Endodermal cell (in vitro differentiated cells): ENCODE results near the gene STK39. TPM values are rescaled to one million over a fixed set of nuclear protein-coding genes. Genes with fewer than 3 reads are reported as not detected.
"Not testable (repeated sequence)": the region's sequence is repeated elsewhere in the genome, so short reads cannot be mapped to it uniquely, and the experiment has no call there.

Experiments
- DNase-seq: peaks from one replicate; pipeline ENCODE4 v3.0.0-alpha.2; 2017
- H3K27ac ChIP-seq: 2 replicates; pipeline ENCODE4 v1.5.1; 2013; ENCODE audit warnings: mild to moderate bottlenecking, low read depth, low read length, moderate library complexity
- H3K27me3 ChIP-seq: 2 replicates; pipeline ENCODE4 v1.6.1; 2013; ENCODE audit warnings: mild to moderate bottlenecking, low read length, moderate library complexity; ENCODE audit not compliant: insufficient read depth, control insufficient read depth, poor library complexity, severe bottlenecking
- H3K36me3 ChIP-seq: 2 replicates; pipeline ENCODE4 v1.7.0; 2013; ENCODE audit warnings: mild to moderate bottlenecking, low read length, moderate library complexity; ENCODE audit not compliant: control insufficient read depth, insufficient read depth
- H3K4me1 ChIP-seq: one replicate; pipeline ENCODE4 v1.7.0; 2013; ENCODE audit warnings: low read length; ENCODE audit not compliant: control insufficient read depth, insufficient read depth
- H3K4me3 ChIP-seq: 2 replicates; pipeline ENCODE4 v1.5.1; 2013; ENCODE audit warnings: mild to moderate bottlenecking, low read length, moderate library complexity
- H3K9ac ChIP-seq: 2 replicates; pipeline ENCODE4 v1.6.1; 2013; ENCODE audit warnings: mild to moderate bottlenecking, low read length, moderate library complexity; ENCODE audit not compliant: poor library complexity, severe bottlenecking; ENCODE audit errors: extremely low read depth
- H3K9me3 ChIP-seq: 2 replicates; pipeline ENCODE4 v1.6.1; 2013; ENCODE audit warnings: mild to moderate bottlenecking, low read length, moderate library complexity; ENCODE audit not compliant: control insufficient read depth
- H3K27ac Mint-ChIP-seq: 2 replicates; pipeline ENCODE4 v1.8.0; 2020; ENCODE audit warnings: mixed read lengths
- H3K27me3 Mint-ChIP-seq: 2 replicates; pipeline ENCODE4 v1.8.0; 2021; ENCODE audit warnings: mild to moderate bottlenecking, mixed read lengths; ENCODE audit not compliant: insufficient read depth
- H3K36me3 Mint-ChIP-seq: 2 replicates; pipeline ENCODE4 v1.8.0; 2020; ENCODE audit warnings: low read depth, mixed read lengths
- H3K4me1 Mint-ChIP-seq: 2 replicates; pipeline ENCODE4 v1.8.0; 2020; ENCODE audit warnings: mixed read lengths
- H3K4me3 Mint-ChIP-seq: 2 replicates; pipeline ENCODE4 v1.8.0; 2020; ENCODE audit warnings: mild to moderate bottlenecking, moderate library complexity, mixed read lengths
- H3K9me3 Mint-ChIP-seq: 2 replicates; pipeline ENCODE4 v1.8.0; 2020; ENCODE audit warnings: mild to moderate bottlenecking, mixed read lengths
- CTCF ChIP-seq: fragments of 200-600 bp; sonication (generic); conservative IDR thresholded peaks from 2 replicates; pipeline ENCODE4 v1.5.0; 2021; ENCODE audit warnings: antibody characterized with exemption, mild to moderate bottlenecking
- WGBS, 2 experiments: methylation state at CpG; one replicate each; pipeline versions ENCODE4 v1.1.5 to v1.1.7; 2013; ENCODE audit warnings: missing lambda C conversion rate in 2 of 2, mixed read lengths in 1 of 2; ENCODE audit not compliant: insufficient coverage in 1 of 2, insufficient read length in 1 of 2; 5-methylcytosine and 5-hydroxymethylcytosine counted together
- total RNA-seq, 2 donors: library from RNA; stranded (reverse); fragmentation: NEBNext Ultra II Directional in 1 of 2; extraction: Animal tissue kit (Norgen Biotek cat#: 25700) in 1 of 2; gene quantifications; 2 replicates in 1 of 2; 3 replicates in 1 of 2; pipeline ENCODE4 v1.2.1, GENCODE V29; 2021

The STK39 gene
- total RNA-seq, 2 donors from 2014 or later = 22.3 to 31.5 TPM

- TF ChIP-seq CTCF = no peak
- Mint-ChIP-seq H3K4me3 (no peak overlapping the region), H3K4me1 (peaks cover 21% of the 10 kb centered on the region), H3K36me3 (peaks cover 15% of the 10 kb centered on the region), H3K9me3 (no peaks in the 10 kb centered on the region), H3K27me3 (no peaks in the 10 kb centered on the region), H3K27ac (no peak overlapping the region)
- no peak overlapping the region for H3K27ac ChIP-seq
- H3K9ac ChIP-seq = no peak overlapping the region
- WGBS, 2 experiments = 87 to 95% methylated on average over 6 of the region's 6 CpGs
- H3K27me3 ChIP-seq = no peaks in the 10 kb centered on the region
- no peaks in the 10 kb centered on the region for H3K36me3 ChIP-seq
- H3K4me3 ChIP-seq = no peak overlapping the region
- DNase-seq = no peak
- H3K4me1 ChIP-seq = peaks cover 10% of the 10 kb centered on the region
- no peaks in the 10 kb centered on the region for H3K9me3 ChIP-seq
Measured at GRCh38 chr2:168132389-168132788, 115.0 kb downstream of the STK39 start.

GRCh38 chr2:168130346-168130745 lies 117.0 kb downstream of the STK39 start:
- Histone ChIP-seq H3K27me3 (no peaks in the 10 kb centered on the region), H3K36me3 (peaks cover 5% of the 10 kb centered on the region), H3K4me3 (no peak overlapping the region), H3K4me1 (peaks cover 4% of the 10 kb centered on the region), H3K9ac (no peak overlapping the region), H3K27ac (no peak overlapping the region), H3K9me3 (no peaks in the 10 kb centered on the region)
- no peak overlapping the region for H3K27ac Mint-ChIP-seq
- peaks cover 12% of the 10 kb centered on the region for H3K4me1 Mint-ChIP-seq
- no peak overlapping the region for H3K4me3 Mint-ChIP-seq
- H3K27me3 Mint-ChIP-seq = no peaks in the 10 kb centered on the region
- no peak for DNase-seq
- peaks cover 24% of the 10 kb centered on the region for H3K36me3 Mint-ChIP-seq
- TF ChIP-seq CTCF = no peak
- H3K9me3 Mint-ChIP-seq = no peaks in the 10 kb centered on the region

GRCh38 chr2:168127371-168127770 lies 120.0 kb downstream of the STK39 start:
- H3K36me3 ChIP-seq = peaks cover 15% of the 10 kb centered on the region
- Mint-ChIP-seq H3K36me3 (peaks cover 29% of the 10 kb centered on the region), H3K27ac (no peak overlapping the region), H3K4me1 (peaks cover 12% of the 10 kb centered on the region), H3K27me3 (no peaks in the 10 kb centered on the region), H3K9me3 (no peaks in the 10 kb centered on the region), H3K4me3 (no peak overlapping the region)
- no peaks in the 10 kb centered on the region for H3K27me3 ChIP-seq
- peaks cover 4% of the 10 kb centered on the region for H3K4me1 ChIP-seq
- WGBS, 2 experiments = 96 to 100% methylated on average over 3 to 4 of the region's 4 CpGs
- no peak overlapping the region for H3K27ac ChIP-seq
- DNase-seq = no peak
- no peak overlapping the region for H3K9ac ChIP-seq
- peaks cover 3% of the 10 kb centered on the region for H3K9me3 ChIP-seq
- no peak overlapping the region for H3K4me3 ChIP-seq
- no peak for TF ChIP-seq CTCF

GRCh38 chr2:168122210-168122609 lies 125.2 kb downstream of the STK39 start:
- H3K27ac ChIP-seq, H3K9me3 ChIP-seq, H3K27me3 Mint-ChIP-seq, H3K9me3 Mint-ChIP-seq, H3K4me1 ChIP-seq, H3K4me3 ChIP-seq, H3K4me1 Mint-ChIP-seq, DNase-seq, H3K9ac ChIP-seq, H3K27ac Mint-ChIP-seq, H3K27me3 ChIP-seq, H3K4me3 Mint-ChIP-seq: not testable (repeated sequence)
- H3K36me3 Mint-ChIP-seq = peaks cover 20% of the 10 kb centered on the region
- peaks cover 19% of the 10 kb centered on the region for H3K36me3 ChIP-seq
- WGBS, 2 experiments = 100% methylated on average over 1 of the region's 1 CpG; no CpG with 5 or more reads in 1 of the 2 experiments
